Measurements from ENCODE around the gene HPGD.

HPGD gene

DNA sequence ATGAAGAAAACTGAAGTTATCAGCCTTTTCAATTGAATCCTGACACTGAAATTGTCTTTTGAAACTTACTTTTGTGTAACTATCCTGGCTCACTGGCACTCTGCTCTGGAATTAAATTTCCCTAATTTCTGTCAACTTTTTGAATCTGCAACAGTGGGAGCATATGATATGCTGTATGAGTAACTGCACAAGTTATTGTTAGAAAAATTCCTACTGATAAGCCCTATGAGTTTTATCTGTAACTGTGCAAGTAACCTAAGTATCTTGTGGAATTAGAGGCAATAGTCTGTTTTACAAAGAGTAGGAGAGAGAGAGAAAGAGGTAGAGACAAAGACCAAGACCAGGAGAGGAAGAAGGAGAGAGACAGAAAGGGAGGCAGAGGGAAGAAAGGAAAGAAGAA is 9.2 kb upstream of the HPGD start:
- H3K27me3 ChIP-seq (ENCODE audit: control insufficient read depth in 1 of 2, insufficient read depth in 1 of 2, low read length in 2 of 2), result no peaks in the 10 kb centered on the region
- H3K9ac ChIP-seq (ENCODE audit: low read length), result no peak overlapping the region
- H3K27ac ChIP-seq (ENCODE audit: low read length, poor library complexity, severe bottlenecking), result no peak overlapping the region
- no peak overlapping the region for H2BK15ac ChIP-seq (ENCODE audit: low read depth, poor library complexity, severe bottlenecking)
- no peak overlapping the region for H2AK5ac ChIP-seq (ENCODE audit: low read length, severe bottlenecking)
- H3K4me1 ChIP-seq (ENCODE audit: control insufficient read depth, insufficient read depth, low read depth, low read length), result no peaks in the 10 kb centered on the region
- H3K14ac ChIP-seq (ENCODE audit: low read length in 2 of 2), result no peak overlapping the region
- H4K8ac ChIP-seq (ENCODE audit: low read length), result no peak overlapping the region
- DNase-seq, result no peak
- H4K91ac ChIP-seq (ENCODE audit: low read length), result no peak overlapping the region
- H3K36me3 ChIP-seq (ENCODE audit: control insufficient read depth in 1 of 2, insufficient read depth in 2 of 2, low read depth in 1 of 2, low read length in 2 of 2), result no peaks in the 10 kb centered on the region
- no peak overlapping the region for H3K23ac ChIP-seq (ENCODE audit: low read length in 2 of 2)
- no peak overlapping the region for H3K4me2 ChIP-seq (ENCODE audit: low read length, poor library complexity, severe bottlenecking)
- no peaks in the 10 kb centered on the region for H3K79me1 ChIP-seq (replicated peaks; ENCODE audit: low read length, poor library complexity, severe bottlenecking)
- no peak overlapping the region for H3K18ac ChIP-seq (ENCODE audit: low read depth in 1 of 2, low read length in 2 of 2)
- no peak overlapping the region for H2BK5ac ChIP-seq (ENCODE audit: low read depth, low read length, poor library complexity, severe bottlenecking)
- no peak overlapping the region for H3K4me3 ChIP-seq (ENCODE audit: insufficient read depth in 1 of 2, low read depth in 1 of 2, low read length in 2 of 2)
- H3K9me3 ChIP-seq (ENCODE audit: control insufficient read depth, low read length), result no peaks in the 10 kb centered on the region
- H3K4ac ChIP-seq (ENCODE audit: low read depth in 1 of 2, low read length in 2 of 2), result no peak overlapping the region
- H2BK12ac ChIP-seq (ENCODE audit: low read length in 2 of 2), result no peak overlapping the region
- H2BK120ac ChIP-seq (ENCODE audit: low read depth, low read length), result no peak overlapping the region
- no peak overlapping the region for H2AFZ ChIP-seq (ENCODE audit: low read depth, low read length)

DNA sequence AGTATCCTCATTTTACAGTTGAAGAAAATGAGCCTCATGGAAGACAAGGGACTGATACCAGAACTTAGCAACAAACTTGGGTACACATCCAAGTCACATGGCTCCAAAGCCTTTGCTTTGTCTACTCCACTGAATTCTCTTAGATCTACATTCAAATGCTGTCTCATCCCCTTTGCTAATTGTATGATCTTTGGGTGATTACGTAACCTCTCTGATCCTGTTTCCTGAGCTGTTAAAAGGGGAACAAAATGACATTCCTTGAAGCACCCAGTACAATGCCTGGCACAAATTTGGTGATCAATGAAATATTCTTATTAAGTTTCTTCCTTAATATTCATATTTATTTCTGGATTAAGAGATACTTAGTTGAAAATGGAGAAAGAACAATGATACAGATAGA is 5.9 kb upstream of the HPGD start:
- H3K4me3 ChIP-seq (ENCODE audit: insufficient read depth in 1 of 2, low read depth in 1 of 2, low read length in 2 of 2), result no peak overlapping the region
- H3K4me1 ChIP-seq (ENCODE audit: control insufficient read depth, insufficient read depth, low read depth, low read length), result peaks cover 1% of the 10 kb centered on the region
- no peak overlapping the region for H2BK120ac ChIP-seq (ENCODE audit: low read depth, low read length)
- H3K36me3 ChIP-seq (ENCODE audit: control insufficient read depth in 1 of 2, insufficient read depth in 2 of 2, low read depth in 1 of 2, low read length in 2 of 2), result no peaks in the 10 kb centered on the region
- no peak overlapping the region for H2BK5ac ChIP-seq (ENCODE audit: low read depth, low read length, poor library complexity, severe bottlenecking)
- H3K27me3 ChIP-seq (ENCODE audit: control insufficient read depth in 1 of 2, insufficient read depth in 1 of 2, low read length in 2 of 2), result peaks cover 0 to 19% of the 10 kb centered on the region in 2 experiments
- H3K79me1 ChIP-seq (replicated peaks; ENCODE audit: low read length, poor library complexity, severe bottlenecking), result no peaks in the 10 kb centered on the region
- DNase-seq, result no peak
- no peak overlapping the region for H3K14ac ChIP-seq (ENCODE audit: low read length in 2 of 2)
- no peak overlapping the region for H4K91ac ChIP-seq (ENCODE audit: low read length)
- H3K9ac ChIP-seq (ENCODE audit: low read length), result no peak overlapping the region
- H3K23ac ChIP-seq (ENCODE audit: low read length in 2 of 2), result no peak overlapping the region
- no peak overlapping the region for H4K8ac ChIP-seq (ENCODE audit: low read length)
- H2AFZ ChIP-seq (ENCODE audit: low read depth, low read length), result no peak overlapping the region
- no peak overlapping the region for H3K27ac ChIP-seq (ENCODE audit: low read length, poor library complexity, severe bottlenecking)
- no peak overlapping the region for H2BK15ac ChIP-seq (ENCODE audit: low read depth, poor library complexity, severe bottlenecking)
- H2AK5ac ChIP-seq (ENCODE audit: low read length, severe bottlenecking), result no peak overlapping the region
- H3K4ac ChIP-seq (ENCODE audit: low read depth in 1 of 2, low read length in 2 of 2), result no peak overlapping the region
- no peak overlapping the region for H3K18ac ChIP-seq (ENCODE audit: low read depth in 1 of 2, low read length in 2 of 2)
- no peaks in the 10 kb centered on the region for H3K9me3 ChIP-seq (ENCODE audit: control insufficient read depth, low read length)
- no peak overlapping the region for H2BK12ac ChIP-seq (ENCODE audit: low read length in 2 of 2)
- 100% methylated on average over 1 of the region's 1 CpG for WGBS
- no peak overlapping the region for H3K4me2 ChIP-seq (ENCODE audit: low read length, poor library complexity, severe bottlenecking)

DNA sequence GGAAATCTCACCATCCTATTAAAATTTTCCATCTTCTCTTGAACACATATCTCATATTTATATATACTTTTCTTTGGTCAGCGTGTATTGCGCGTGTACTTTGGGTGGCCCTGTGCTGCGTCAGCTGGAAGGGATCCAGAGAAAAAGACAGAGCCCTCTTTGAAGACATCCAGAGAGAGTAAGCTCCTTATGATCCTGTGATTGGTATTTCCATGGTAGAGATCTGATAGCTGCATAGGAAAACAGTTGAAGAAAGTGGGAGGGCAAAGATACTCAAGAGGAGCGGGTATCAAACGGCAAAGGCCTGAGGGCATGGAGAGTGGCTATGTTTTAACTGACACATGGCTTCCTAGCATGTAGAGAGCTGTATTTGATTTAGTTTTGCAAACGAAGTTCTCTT is 4.4 kb upstream of the HPGD start:
- H2AFZ ChIP-seq (ENCODE audit: low read depth, low read length), result no peak overlapping the region
- no peaks in the 10 kb centered on the region for H3K79me1 ChIP-seq (replicated peaks; ENCODE audit: low read length, poor library complexity, severe bottlenecking)
- H3K23ac ChIP-seq (ENCODE audit: low read length in 2 of 2), result no peak overlapping the region
- no peak overlapping the region for H3K4me2 ChIP-seq (ENCODE audit: low read length, poor library complexity, severe bottlenecking)
- H3K4me3 ChIP-seq (ENCODE audit: insufficient read depth in 1 of 2, low read depth in 1 of 2, low read length in 2 of 2), result no peak overlapping the region
- no peak for DNase-seq
- no peak overlapping the region for H2AK5ac ChIP-seq (ENCODE audit: low read length, severe bottlenecking)
- H4K91ac ChIP-seq (ENCODE audit: low read length), result peak overlapping the region; percentile 12
- H2BK120ac ChIP-seq (ENCODE audit: low read depth, low read length), result no peak overlapping the region
- no peaks in the 10 kb centered on the region for H3K36me3 ChIP-seq (ENCODE audit: control insufficient read depth in 1 of 2, insufficient read depth in 2 of 2, low read depth in 1 of 2, low read length in 2 of 2)
- H3K14ac ChIP-seq (ENCODE audit: low read length in 2 of 2), result no peak overlapping the region
- H2BK12ac ChIP-seq (ENCODE audit: low read length in 2 of 2), result no peak overlapping the region
- H3K27ac ChIP-seq (ENCODE audit: low read length, poor library complexity, severe bottlenecking), result no peak overlapping the region
- no peak overlapping the region for H3K18ac ChIP-seq (ENCODE audit: low read depth in 1 of 2, low read length in 2 of 2)
- WGBS, result 94% methylated on average over 7 of the region's 7 CpGs
- no peak overlapping the region for H2BK5ac ChIP-seq (ENCODE audit: low read depth, low read length, poor library complexity, severe bottlenecking)
- peaks cover 0 to 22% of the 10 kb centered on the region in 2 experiments for H3K27me3 ChIP-seq (ENCODE audit: control insufficient read depth in 1 of 2, insufficient read depth in 1 of 2, low read length in 2 of 2)
- peaks cover 9% of the 10 kb centered on the region for H3K4me1 ChIP-seq (ENCODE audit: control insufficient read depth, insufficient read depth, low read depth, low read length)
- no peak overlapping the region for H2BK15ac ChIP-seq (ENCODE audit: low read depth, poor library complexity, severe bottlenecking)
- H3K9ac ChIP-seq (ENCODE audit: low read length), result no peak overlapping the region
- H3K4ac ChIP-seq (ENCODE audit: low read depth in 1 of 2, low read length in 2 of 2), result no peak overlapping the region
- H3K9me3 ChIP-seq (ENCODE audit: control insufficient read depth, low read length), result no peaks in the 10 kb centered on the region
- H4K8ac ChIP-seq (ENCODE audit: low read length), result no peak overlapping the region

DNA sequence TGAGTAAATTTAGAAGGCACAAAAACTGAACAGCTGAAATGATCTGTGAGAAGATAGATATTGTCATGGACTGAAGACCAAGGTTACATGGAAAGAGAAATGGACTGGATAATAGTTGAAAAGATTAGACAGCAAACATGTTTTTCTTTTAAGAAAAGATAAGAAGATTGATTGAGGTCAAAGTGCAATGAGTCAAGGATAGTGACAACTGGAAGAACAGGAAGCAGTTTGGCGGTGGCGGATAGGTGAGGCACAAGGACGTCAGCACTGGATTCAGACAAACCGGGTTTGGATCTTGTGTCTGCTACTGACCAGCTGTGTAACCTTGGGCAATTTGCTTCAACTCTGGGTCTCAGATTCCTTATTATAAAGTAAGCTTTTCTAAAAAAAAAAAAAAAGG is 2.0 kb upstream of the HPGD start:
- peaks cover 0 to 22% of the 10 kb centered on the region in 2 experiments for H3K27me3 ChIP-seq (ENCODE audit: control insufficient read depth in 1 of 2, insufficient read depth in 1 of 2, low read length in 2 of 2)
- no peak overlapping the region for H3K27ac ChIP-seq (ENCODE audit: low read length, poor library complexity, severe bottlenecking)
- no peak overlapping the region for H4K91ac ChIP-seq (ENCODE audit: low read length)
- H3K4me1 ChIP-seq (ENCODE audit: control insufficient read depth, insufficient read depth, low read depth, low read length), result peaks cover 11% of the 10 kb centered on the region
- H2AK5ac ChIP-seq (ENCODE audit: low read length, severe bottlenecking), result no peak overlapping the region
- H2AFZ ChIP-seq (ENCODE audit: low read depth, low read length), result no peak overlapping the region
- H3K9me3 ChIP-seq (ENCODE audit: control insufficient read depth, low read length), result no peaks in the 10 kb centered on the region
- no peaks in the 10 kb centered on the region for H3K36me3 ChIP-seq (ENCODE audit: control insufficient read depth in 1 of 2, insufficient read depth in 2 of 2, low read depth in 1 of 2, low read length in 2 of 2)
- H3K14ac ChIP-seq (ENCODE audit: low read length in 2 of 2), result no peak overlapping the region
- 67% methylated on average over 4 of the region's 4 CpGs for WGBS
- H2BK15ac ChIP-seq (ENCODE audit: low read depth, poor library complexity, severe bottlenecking), result no peak overlapping the region
- H3K4me3 ChIP-seq (ENCODE audit: insufficient read depth in 1 of 2, low read depth in 1 of 2, low read length in 2 of 2), result no peak overlapping the region
- no peak overlapping the region for H2BK5ac ChIP-seq (ENCODE audit: low read depth, low read length, poor library complexity, severe bottlenecking)
- no peak overlapping the region for H2BK12ac ChIP-seq (ENCODE audit: low read length in 2 of 2)
- H4K8ac ChIP-seq (ENCODE audit: low read length), result peak overlapping the region; percentile 85
- DNase-seq, result no peak
- no peak overlapping the region for H3K9ac ChIP-seq (ENCODE audit: low read length)
- H3K79me1 ChIP-seq (replicated peaks; ENCODE audit: low read length, poor library complexity, severe bottlenecking), result no peaks in the 10 kb centered on the region
- no peak overlapping the region for H2BK120ac ChIP-seq (ENCODE audit: low read depth, low read length)
- no peak overlapping the region for H3K23ac ChIP-seq (ENCODE audit: low read length in 2 of 2)
- H3K18ac ChIP-seq (ENCODE audit: low read depth in 1 of 2, low read length in 2 of 2), result no peak overlapping the region
- no peak overlapping the region for H3K4ac ChIP-seq (ENCODE audit: low read depth in 1 of 2, low read length in 2 of 2)
- H3K4me2 ChIP-seq (ENCODE audit: low read length, poor library complexity, severe bottlenecking), result no peak overlapping the region

Data from mesenchymal stem cell (in vitro differentiated cells and primary cell).